ENCODE data around the gene GARNL3.

The GARNL3 gene

GRCh38 chr9:127252410-127253318 lies 11.9 kb upstream of the GARNL3 start:
- TF ChIP-seq CTCF (IDR thresholded peaks at IDR 0.05), result no peak
- no peak overlapping the region for H2AFZ ChIP-seq
- H3K27ac ChIP-seq, result no peak overlapping the region
- H3K79me2 ChIP-seq, result peaks cover 8% of the 10 kb centered on the region
- H3K9ac ChIP-seq, result no peak overlapping the region
- H3K36me3 ChIP-seq (ENCODE audit: control insufficient read depth, insufficient read depth, low read length), result no peaks in the 10 kb centered on the region
- H3K4me1 ChIP-seq, result no peaks in the 10 kb centered on the region
- H3K9me3 ChIP-seq (ENCODE audit: control insufficient read depth, low read length), result no peaks in the 10 kb centered on the region
- no peaks in the 10 kb centered on the region for H3K27me3 ChIP-seq (ENCODE audit: control insufficient read depth, insufficient read depth, low read length)
- no peak overlapping the region for H3K4me3 ChIP-seq (ENCODE audit: low read depth, low read length)
- no peak overlapping the region for H3K4me2 ChIP-seq (ENCODE audit: low read length)

- no peak for TF ChIP-seq CTCF (IDR thresholded peaks at IDR 0.05)
- no peaks in the 10 kb centered on the region for H3K36me3 ChIP-seq (ENCODE audit: control insufficient read depth, insufficient read depth, low read length)
- H3K4me3 ChIP-seq (ENCODE audit: low read depth, low read length), result no peak overlapping the region
Observed at GRCh38 chr9:127253446-127253845, 11.1 kb upstream of the GARNL3 start.

GRCh38 chr9:127255692-127256091 lies 8.9 kb upstream of the GARNL3 start:
- Histone ChIP-seq H3K27ac (no peak overlapping the region), H2AFZ (no peak overlapping the region), H3K27me3 (ENCODE audit: control insufficient read depth, insufficient read depth, low read length) (no peaks in the 10 kb centered on the region), H3K4me3 (ENCODE audit: low read depth, low read length) (no peak overlapping the region), H3K79me2 (peaks cover 2% of the 10 kb centered on the region), H3K4me2 (ENCODE audit: low read length) (no peak overlapping the region), H3K9ac (no peak overlapping the region), H3K4me1 (no peaks in the 10 kb centered on the region), H3K36me3 (ENCODE audit: control insufficient read depth, insufficient read depth, low read length) (no peaks in the 10 kb centered on the region), H3K9me3 (ENCODE audit: control insufficient read depth, low read length) (no peaks in the 10 kb centered on the region)
- TF ChIP-seq CTCF (IDR thresholded peaks at IDR 0.05), result no peak

More at GRCh38 chr9:127253446-127253845, 11.1 kb upstream of the GARNL3 start:
- Histone ChIP-seq H3K79me2 (peaks cover 5% of the 10 kb centered on the region), H3K4me1 (no peaks in the 10 kb centered on the region), H2AFZ (no peak overlapping the region), H3K9me3 (ENCODE audit: control insufficient read depth, low read length) (no peaks in the 10 kb centered on the region), H3K9ac (no peak overlapping the region), H3K27me3 (ENCODE audit: control insufficient read depth, insufficient read depth, low read length) (no peaks in the 10 kb centered on the region), H3K4me2 (ENCODE audit: low read length) (no peak overlapping the region), H3K27ac (no peak overlapping the region)

- no peak for TF ChIP-seq CTCF (IDR thresholded peaks at IDR 0.05)
Observed at GRCh38 chr9:127256324-127256723, 8.2 kb upstream of the GARNL3 start.

More at GRCh38 chr9:127256324-127256723, 8.2 kb upstream of the GARNL3 start:
- no peak overlapping the region for H3K4me2 ChIP-seq (ENCODE audit: low read length)
- no peak overlapping the region for H3K27ac ChIP-seq
- no peaks in the 10 kb centered on the region for H3K9me3 ChIP-seq (ENCODE audit: control insufficient read depth, low read length)
- H2AFZ ChIP-seq, result no peak overlapping the region
- H3K4me3 ChIP-seq (ENCODE audit: low read depth, low read length), result no peak overlapping the region
- no peaks in the 10 kb centered on the region for H3K4me1 ChIP-seq
- no peaks in the 10 kb centered on the region for H3K36me3 ChIP-seq (ENCODE audit: control insufficient read depth, insufficient read depth, low read length)
- H3K27me3 ChIP-seq (ENCODE audit: control insufficient read depth, insufficient read depth, low read length), result no peaks in the 10 kb centered on the region
- no peak overlapping the region for H3K9ac ChIP-seq
- H3K79me2 ChIP-seq, result peaks cover 2% of the 10 kb centered on the region

Data from parathyroid adenoma (tissue), 2 donors.